Mammary epithelial cell (primary cell): ENCODE measurements around the gene GBP6.

ENCODE experiments used
- EZH2 ChIP-seq: IDR thresholded peaks from 2 replicates; pipeline ENCODE4 v1.6.1; 2012; ENCODE audit warnings: low read length, inconsistent platforms, borderline replicate concordance
- TF ChIP-seq, protein P1 (sequence below), 2 donors: IDR thresholded peaks in 1 of 2; conservative IDR thresholded peaks in 1 of 2; 2 replicates each; pipeline ENCODE4 v1.5.1; 2011 to 2012; ENCODE audit warnings: inconsistent platforms in 2 of 2, low read length in 2 of 2, mild to moderate bottlenecking in 2 of 2, control low read depth in 1 of 2, low read depth in 1 of 2; ENCODE audit not compliant: insufficient read depth in 1 of 2; ENCODE audit errors: extremely low read depth in 1 of 2

DNA sequence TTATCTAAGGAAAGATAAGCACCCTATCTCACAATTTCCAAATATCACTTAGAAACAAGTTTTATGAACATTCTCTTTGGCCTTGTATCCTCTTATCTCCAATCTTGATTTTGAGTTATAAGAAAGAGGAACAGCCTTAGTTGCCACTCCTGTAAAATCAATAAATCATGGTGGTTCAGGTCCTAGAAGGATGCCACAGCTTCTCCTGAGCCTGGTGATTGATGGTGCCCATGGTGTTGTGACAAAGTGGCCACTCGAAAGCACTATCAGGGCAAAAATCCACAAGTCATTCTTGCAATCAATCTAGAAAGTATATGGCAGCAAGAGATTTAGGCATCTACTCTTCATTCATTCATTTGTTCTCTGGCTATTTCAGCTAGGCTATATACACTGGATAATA is 27.8 kb downstream of the GBP6 start:
- TF ChIP-seq EZH2, result no peak
- TF ChIP-seq, protein P1, sequence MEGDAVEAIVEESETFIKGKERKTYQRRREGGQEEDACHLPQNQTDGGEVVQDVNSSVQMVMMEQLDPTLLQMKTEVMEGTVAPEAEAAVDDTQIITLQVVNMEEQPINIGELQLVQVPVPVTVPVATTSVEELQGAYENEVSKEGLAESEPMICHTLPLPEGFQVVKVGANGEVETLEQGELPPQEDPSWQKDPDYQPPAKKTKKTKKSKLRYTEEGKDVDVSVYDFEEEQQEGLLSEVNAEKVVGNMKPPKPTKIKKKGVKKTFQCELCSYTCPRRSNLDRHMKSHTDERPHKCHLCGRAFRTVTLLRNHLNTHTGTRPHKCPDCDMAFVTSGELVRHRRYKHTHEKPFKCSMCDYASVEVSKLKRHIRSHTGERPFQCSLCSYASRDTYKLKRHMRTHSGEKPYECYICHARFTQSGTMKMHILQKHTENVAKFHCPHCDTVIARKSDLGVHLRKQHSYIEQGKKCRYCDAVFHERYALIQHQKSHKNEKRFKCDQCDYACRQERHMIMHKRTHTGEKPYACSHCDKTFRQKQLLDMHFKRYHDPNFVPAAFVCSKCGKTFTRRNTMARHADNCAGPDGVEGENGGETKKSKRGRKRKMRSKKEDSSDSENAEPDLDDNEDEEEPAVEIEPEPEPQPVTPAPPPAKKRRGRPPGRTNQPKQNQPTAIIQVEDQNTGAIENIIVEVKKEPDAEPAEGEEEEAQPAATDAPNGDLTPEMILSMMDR (conservative IDR thresholded peaks at IDR 0.05 in 1 of 2, IDR thresholded peaks at IDR 0.05 in 1 of 2; ENCODE audit: extremely low read depth in 1 of 2, insufficient read depth in 1 of 2, low read depth in 1 of 2, low read length in 2 of 2), result no peak
